Neural cell (in vitro differentiated cells): ENCODE results near the gene NPY. TPM values are rescaled to one million over a fixed set of nuclear protein-coding genes. Genes with fewer than 3 reads are reported as not detected.

Experiments used
- H2AFZ ChIP-seq: fragments of 200-600, 300-800 bp; sonication (generic), shearing (Covaris generic); 2 replicates; pipeline ENCODE4 v1.6.0; 2014; ENCODE audit warnings: low read depth, mild to moderate bottlenecking, antibody characterized with exemption, low read length, moderate library complexity
- H3F3A ChIP-seq: fragments of 200-600 bp; shearing (Covaris generic); 2 replicates; pipeline ENCODE4 v1.6.1; 2016; ENCODE audit warnings: mild to moderate bottlenecking, moderate library complexity, mixed read lengths, antibody characterized with exemption, low read length; ENCODE audit not compliant: insufficient read depth, poor library complexity, severe bottlenecking
- H3K27ac ChIP-seq: fragments of 200-600, 300-800 bp; sonication (generic), shearing (Covaris generic); 2 replicates; pipeline ENCODE4 v1.5.1; 2014; ENCODE audit warnings: mild to moderate bottlenecking, low read length, moderate library complexity
- H3K27me3 ChIP-seq: fragments of 300-800, 200-600 bp; sonication (generic), shearing (Covaris generic); 2 replicates; pipeline ENCODE4 v1.6.0; 2014; ENCODE audit warnings: mild to moderate bottlenecking, low read depth, low read length, moderate library complexity; ENCODE audit not compliant: insufficient read depth
- H3K36me3 ChIP-seq: fragments of 300-800, 200-600 bp; sonication (generic), shearing (Covaris generic); 2 replicates; pipeline ENCODE4 v1.5.1; 2014; ENCODE audit warnings: mild to moderate bottlenecking, antibody characterized with exemption, low read length, moderate library complexity; ENCODE audit not compliant: insufficient read depth
- H3K4me2 ChIP-seq: fragments of 300-800, 200-600 bp; sonication (generic), shearing (Covaris generic); 2 replicates; pipeline ENCODE4 v1.6.0; 2014; ENCODE audit warnings: mild to moderate bottlenecking, low read length
- H3K4me3 ChIP-seq: fragments of 300-800, 200-600 bp; sonication (generic), shearing (Covaris generic); 2 replicates; pipeline ENCODE4 v1.5.1; 2014; ENCODE audit warnings: mild to moderate bottlenecking, low read length, moderate library complexity
- H3K79me2 ChIP-seq: fragments of 200-600 bp; shearing (Covaris generic); replicated peaks from 2 replicates; pipeline ENCODE4 v1.6.0; 2014; ENCODE audit warnings: mild to moderate bottlenecking, low read length, moderate library complexity; ENCODE audit not compliant: insufficient read depth
- H3K9ac ChIP-seq: fragments of 300-800, 200-600 bp; sonication (generic), shearing (Covaris generic); 2 replicates; pipeline ENCODE4 v1.6.1; 2016; ENCODE audit warnings: mild to moderate bottlenecking, low read length, mixed read lengths
- H3K9me2 ChIP-seq: fragments of 200-600 bp; shearing (Covaris generic); 2 replicates; pipeline ENCODE4 v1.6.1; 2016; ENCODE audit warnings: mild to moderate bottlenecking, low read length, mixed read lengths; ENCODE audit not compliant: insufficient read depth
- H3K9me3 ChIP-seq: fragments of 200-600, 300-800 bp; sonication (generic), shearing (Covaris generic); 2 replicates; pipeline ENCODE4 v1.6.1; 2016; ENCODE audit warnings: mild to moderate bottlenecking, mixed run types, low read length, moderate library complexity, mixed read lengths
- H4K20me1 ChIP-seq: fragments of 200-600 bp; shearing (Covaris generic); 2 replicates; pipeline ENCODE4 v1.6.1; 2016; ENCODE audit warnings: mild to moderate bottlenecking, mixed run types; ENCODE audit not compliant: insufficient read depth
- CTCF ChIP-seq: fragments of 450-650 bp; IDR thresholded peaks from 2 replicates; pipeline ENCODE4 v1.5.1; 2014; ENCODE audit warnings: antibody characterized with exemption, mild to moderate bottlenecking, moderate library complexity; ENCODE audit not compliant: poor library complexity, severe bottlenecking
- EP300 ChIP-seq: fragments of 450-650 bp; conservative IDR thresholded peaks from 2 replicates; pipeline ENCODE4 v1.6.1; 2014; ENCODE audit warnings: antibody characterized with exemption, mild to moderate bottlenecking, moderate library complexity; ENCODE audit not compliant: poor library complexity, severe bottlenecking
- EZH2 ChIP-seq: fragments of 200-600, 300-800 bp; shearing (Covaris generic), sonication (generic); IDR thresholded peaks from 2 replicates; pipeline ENCODE4 v1.6.1; 2014; ENCODE audit warnings: antibody characterized with exemption, low read length, borderline replicate concordance, mild to moderate bottlenecking; ENCODE audit not compliant: insufficient read depth, poor library complexity, severe bottlenecking
- MXI1 ChIP-seq: fragments of 450-650 bp; conservative IDR thresholded peaks from 2 replicates; pipeline ENCODE4 v1.6.1; 2014; ENCODE audit warnings: antibody characterized with exemption, mild to moderate bottlenecking; ENCODE audit not compliant: poor library complexity, severe bottlenecking
- POLR2AphosphoS5 ChIP-seq: IDR thresholded peaks from 2 replicates; pipeline ENCODE4 v1.6.1; 2012
- RAD21 ChIP-seq: fragments of 450-650 bp; conservative IDR thresholded peaks from 2 replicates; pipeline ENCODE4 v1.6.1; 2014; ENCODE audit warnings: antibody characterized with exemption, mild to moderate bottlenecking, moderate library complexity
- REST ChIP-seq: IDR thresholded peaks from 2 replicates; pipeline ENCODE4 v1.6.1; 2012; ENCODE audit warnings: borderline replicate concordance
- SMC3 ChIP-seq: fragments of 450-650 bp; conservative IDR thresholded peaks from 2 replicates; pipeline ENCODE4 v1.6.1; 2014; ENCODE audit warnings: antibody characterized with exemption, mild to moderate bottlenecking, moderate library complexity; ENCODE audit not compliant: poor library complexity
- TAF1 ChIP-seq: IDR thresholded peaks from 2 replicates; pipeline ENCODE4 v1.6.1; 2012; ENCODE audit warnings: low read depth
- polyA plus RNA-seq: library from polyadenylated mRNA; depleted of rRNA; stranded (reverse); fragments of >200 nt; gene quantifications from 2 replicates; pipeline ENCODE4 v1.2.3, GENCODE V29; 2014

Gene NPY
- polyA plus RNA-seq, 1 donor from 2014 or later: not detected

GRCh38 chr7:24328894-24329293, 44.9 kb downstream of the NPY start:
- TF ChIP-seq EP300 (no peak), MXI1 (no peak), SMC3 (no peak), TAF1 (no peak), CTCF (no peak), RAD21 (no peak), POLR2AphosphoS5 (no peak), EZH2 (no peak), REST (no peak)
- no peak overlapping the region for H3K9ac ChIP-seq
- H4K20me1 ChIP-seq: no peaks in the 10 kb centered on the region
- H3K4me2 ChIP-seq: no peak overlapping the region
- H2AFZ ChIP-seq: no peak overlapping the region
- H3K27ac ChIP-seq: no peak overlapping the region
- no peaks in the 10 kb centered on the region for H3F3A ChIP-seq
- H3K9me3 ChIP-seq: peaks cover 5% of the 10 kb centered on the region
- no peaks in the 10 kb centered on the region for H3K27me3 ChIP-seq
- H3K4me3 ChIP-seq: no peak overlapping the region
- no peaks in the 10 kb centered on the region for H3K9me2 ChIP-seq
- no peaks in the 10 kb centered on the region for H3K36me3 ChIP-seq
- no peaks in the 10 kb centered on the region for H3K79me2 ChIP-seq

- TF ChIP-seq EP300 (no peak), CTCF (no peak)
- Histone ChIP-seq H3K79me2 (no peaks in the 10 kb centered on the region), H3K27ac (no peak overlapping the region), H3K4me3 (no peak overlapping the region), H3K9me2 (no peaks in the 10 kb centered on the region), H2AFZ (no peak overlapping the region), H3K9ac (no peak overlapping the region), H3K4me2 (no peak overlapping the region), H3F3A (no peaks in the 10 kb centered on the region), H3K36me3 (no peaks in the 10 kb centered on the region), H3K9me3 (peaks cover 5% of the 10 kb centered on the region), H4K20me1 (no peaks in the 10 kb centered on the region), H3K27me3 (no peaks in the 10 kb centered on the region)
Measured at GRCh38 chr7:24334012-24334411, 50.0 kb downstream of the NPY start.
